ENCODE measurements around the gene HLF. TPM values are rescaled to one million over a fixed set of nuclear protein-coding genes. Genes with fewer than 3 reads are reported as not detected.

Gene HLF
- total RNA-seq, 2 experiments from 2014 or later: 0.19 to 0.32 TPM

GRCh38 chr17:55238179-55238930 lies 26.4 kb upstream of the HLF start:
- H3K27ac Mint-ChIP-seq: no peak overlapping the region
- H3K27me3 Mint-ChIP-seq: peaks cover 41% of the 10 kb centered on the region
- peak; percentile 84 for DNase-seq
- peak overlapping the region; percentile 79 for H3K4me3 Mint-ChIP-seq
- H3K9me3 Mint-ChIP-seq: peaks cover 5% of the 10 kb centered on the region
- peaks cover 14% of the 10 kb centered on the region for H3K4me1 Mint-ChIP-seq
- no peaks in the 10 kb centered on the region for H3K36me3 Mint-ChIP-seq

- Mint-ChIP-seq H3K27me3 (peaks cover 41% of the 10 kb centered on the region), H3K4me1 (peaks cover 14% of the 10 kb centered on the region), H3K4me3 (peak overlapping the region; percentile 79), H3K36me3 (no peaks in the 10 kb centered on the region), H3K27ac (no peak overlapping the region), H3K9me3 (peaks cover 5% of the 10 kb centered on the region)
- no peak for DNase-seq
These were observed 25.8 kb upstream of the HLF start for GRCh38 chr17:55238931-55239297.

GRCh38 chr17:55241097-55241496 lies 23.7 kb upstream of the HLF start:
- Mint-ChIP-seq H3K4me1 (peaks cover 14% of the 10 kb centered on the region), H3K9me3 (peaks cover 5% of the 10 kb centered on the region), H3K4me3 (no peak overlapping the region), H3K27me3 (peaks cover 52% of the 10 kb centered on the region), H3K36me3 (no peaks in the 10 kb centered on the region), H3K27ac (no peak overlapping the region)
- no peak for DNase-seq

DNA sequence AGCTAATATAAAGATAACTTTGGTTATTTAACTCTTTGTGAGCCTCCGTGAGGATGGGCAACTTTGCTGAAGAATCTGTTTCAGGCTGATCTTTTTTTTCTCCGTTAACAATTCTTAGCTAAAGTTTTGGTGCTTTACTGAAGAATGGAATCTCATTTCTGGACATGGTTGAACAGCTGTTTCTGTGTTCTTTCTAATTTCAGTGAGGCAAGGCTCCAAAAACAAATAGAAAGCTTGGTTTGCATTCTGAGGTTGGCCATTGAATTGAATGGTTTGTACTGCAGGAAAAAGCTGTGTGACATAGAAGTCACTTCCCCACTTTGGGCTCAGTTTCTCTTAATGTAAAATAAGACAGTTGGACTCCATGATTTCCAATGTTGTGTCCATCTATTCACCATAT lies 22.3 kb upstream of the HLF start:
- H3K36me3 Mint-ChIP-seq: no peaks in the 10 kb centered on the region
- peaks cover 5% of the 10 kb centered on the region for H3K9me3 Mint-ChIP-seq
- peaks cover 58% of the 10 kb centered on the region for H3K27me3 Mint-ChIP-seq

DNA sequence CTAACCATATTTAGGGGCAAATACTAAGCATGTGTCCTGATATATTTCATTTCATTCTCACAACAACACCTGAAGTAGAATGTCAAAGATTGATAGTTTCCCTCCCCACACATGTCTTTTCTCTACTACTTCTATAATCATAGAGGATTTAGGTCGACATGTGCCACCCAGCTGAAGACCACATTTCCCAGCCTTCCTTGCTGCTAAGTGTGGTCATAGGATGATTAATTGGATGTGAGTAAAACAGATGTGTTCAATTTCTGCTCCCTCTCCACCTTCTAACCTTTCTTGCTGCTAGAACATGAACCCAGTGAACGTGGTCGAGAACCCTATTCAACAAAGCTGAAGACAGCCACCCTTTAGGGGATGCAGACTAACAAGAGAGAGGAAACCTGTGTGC lies 18.8 kb upstream of the HLF start:
- Mint-ChIP-seq H3K36me3 (no peaks in the 10 kb centered on the region), H3K4me1 (no peaks in the 10 kb centered on the region), H3K27ac (no peak overlapping the region), H3K4me3 (no peak overlapping the region), H3K27me3 (peaks cover 56% of the 10 kb centered on the region), H3K9me3 (peaks cover 3% of the 10 kb centered on the region)
- no peak for DNase-seq

More for the DNA sequence above, 22.3 kb upstream of the HLF start:
- H3K27ac Mint-ChIP-seq: no peak overlapping the region
- peaks cover 9% of the 10 kb centered on the region for H3K4me1 Mint-ChIP-seq
- no peak overlapping the region for H3K4me3 Mint-ChIP-seq
- no peak for DNase-seq

DNA sequence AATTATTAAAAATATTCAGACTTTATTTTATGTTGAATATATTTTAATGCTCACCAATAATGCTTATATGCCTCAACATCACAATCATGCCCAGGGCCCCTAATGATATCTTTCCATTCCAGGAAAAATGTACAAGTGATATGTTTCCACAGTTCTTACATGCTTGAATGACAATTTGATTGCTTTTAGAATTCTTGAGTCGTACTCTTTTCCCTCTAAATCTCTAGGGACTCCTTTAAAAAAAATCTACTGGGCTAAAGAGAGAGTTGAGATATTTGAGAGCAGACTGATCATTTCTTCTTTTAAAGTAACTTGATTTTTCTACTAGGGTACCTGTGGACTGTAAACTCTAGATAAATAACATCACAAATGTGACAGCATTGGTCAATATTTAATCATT lies 18.2 kb upstream of the HLF start:
- Mint-ChIP-seq H3K27ac (no peak overlapping the region), H3K36me3 (no peaks in the 10 kb centered on the region), H3K27me3 (peaks cover 51% of the 10 kb centered on the region), H3K4me3 (no peak overlapping the region), H3K9me3 (peaks cover 3% of the 10 kb centered on the region), H3K4me1 (no peaks in the 10 kb centered on the region)
- DNase-seq: no peak

GRCh38 chr17:55248077-55248476 lies 16.7 kb upstream of the HLF start:
- Mint-ChIP-seq H3K9me3 (no peaks in the 10 kb centered on the region), H3K4me1 (no peaks in the 10 kb centered on the region), H3K27me3 (peaks cover 49% of the 10 kb centered on the region), H3K4me3 (no peak overlapping the region), H3K36me3 (no peaks in the 10 kb centered on the region), H3K27ac (no peak overlapping the region)
- DNase-seq: no peak

DNA sequence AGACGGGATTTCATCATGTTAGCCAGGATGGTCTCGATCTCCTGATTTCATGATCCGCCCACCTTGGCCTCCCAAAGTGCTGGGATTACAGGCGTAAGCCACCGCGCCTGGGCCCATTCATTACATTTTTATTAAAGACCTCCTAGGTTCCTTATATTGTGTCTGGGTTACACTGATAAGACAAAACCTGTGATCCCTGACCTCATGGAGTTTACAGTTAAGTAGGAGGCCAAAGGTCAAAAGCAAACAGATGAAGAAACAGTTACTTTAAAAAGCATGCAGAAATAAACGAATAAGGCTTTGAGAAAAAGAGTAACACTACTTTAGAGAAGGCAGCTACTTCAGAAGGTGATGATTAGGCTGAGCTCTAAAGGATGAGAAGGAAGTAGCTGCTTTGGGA lies 14.9 kb upstream of the HLF start:
- Mint-ChIP-seq H3K36me3 (no peaks in the 10 kb centered on the region), H3K27me3 (peaks cover 40% of the 10 kb centered on the region), H3K9me3 (no peaks in the 10 kb centered on the region), H3K27ac (no peak overlapping the region), H3K4me3 (no peak overlapping the region), H3K4me1 (no peaks in the 10 kb centered on the region)
- no peak for DNase-seq

DNA sequence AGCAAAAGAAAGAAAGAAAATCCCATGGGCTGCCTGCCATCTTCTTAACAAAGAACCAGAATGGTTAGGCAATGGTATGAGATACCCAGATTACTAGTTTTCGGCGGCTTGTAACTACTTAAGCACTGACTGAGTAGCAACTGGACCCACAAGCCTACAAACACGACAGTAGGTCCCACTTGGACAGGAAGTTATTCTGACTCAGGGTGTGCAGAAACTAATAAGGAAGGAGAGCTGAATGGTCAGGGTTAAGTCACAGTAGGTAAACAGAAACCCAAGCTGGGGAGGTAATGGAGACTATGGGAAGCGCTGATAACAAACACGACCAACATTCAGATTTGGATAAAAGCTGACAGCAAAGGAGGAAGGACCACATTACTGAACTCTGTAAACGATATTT lies 10.4 kb upstream of the HLF start:
- Mint-ChIP-seq H3K4me3 (no peak overlapping the region), H3K9me3 (no peaks in the 10 kb centered on the region), H3K4me1 (no peaks in the 10 kb centered on the region), H3K27me3 (peaks cover 34% of the 10 kb centered on the region), H3K36me3 (no peaks in the 10 kb centered on the region), H3K27ac (no peak overlapping the region)
- DNase-seq: no peak

DNA sequence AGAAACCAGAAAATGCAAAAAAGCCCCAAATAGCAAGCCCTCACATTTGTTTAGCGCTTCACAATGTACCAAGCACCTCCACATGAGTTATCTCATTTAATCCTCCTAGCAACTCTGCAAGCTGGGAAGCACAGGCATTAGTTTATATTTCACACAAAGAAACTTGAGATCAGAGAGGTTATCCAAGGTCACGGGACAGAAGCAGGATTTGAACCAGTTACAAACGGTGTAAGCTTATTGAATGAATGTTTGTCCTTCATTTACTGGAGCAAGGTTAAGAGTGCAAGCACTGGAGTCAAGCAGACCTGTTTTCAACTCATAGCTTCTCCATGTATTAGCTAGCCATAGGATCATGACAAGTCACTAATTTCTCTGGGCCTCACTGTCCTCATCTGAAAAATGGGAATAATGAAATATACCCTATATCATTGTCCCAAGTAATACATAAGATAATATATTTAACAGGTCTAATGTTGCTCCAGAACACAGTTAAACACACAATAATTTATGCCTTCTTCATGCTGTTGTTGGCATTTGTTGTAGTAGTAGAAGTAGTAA lies 6.1 kb upstream of the HLF start:
- H3K27me3 Mint-ChIP-seq: peaks cover 57% of the 10 kb centered on the region
- DNase-seq: no peak
- peaks cover 3% of the 10 kb centered on the region for H3K4me1 Mint-ChIP-seq
- no peak overlapping the region for H3K27ac Mint-ChIP-seq
- H3K36me3 Mint-ChIP-seq: no peaks in the 10 kb centered on the region
- H3K9me3 Mint-ChIP-seq: peaks cover 3% of the 10 kb centered on the region
- H3K4me3 Mint-ChIP-seq: no peak overlapping the region

GRCh38 chr17:55259684-55260111 lies 5.1 kb upstream of the HLF start:
- DNase-seq: no peak
- Mint-ChIP-seq H3K4me1 (peaks cover 12% of the 10 kb centered on the region), H3K27ac (no peak overlapping the region), H3K27me3 (peaks cover 67% of the 10 kb centered on the region), H3K4me3 (no peak overlapping the region), H3K9me3 (peaks cover 3% of the 10 kb centered on the region), H3K36me3 (no peaks in the 10 kb centered on the region)

DNA sequence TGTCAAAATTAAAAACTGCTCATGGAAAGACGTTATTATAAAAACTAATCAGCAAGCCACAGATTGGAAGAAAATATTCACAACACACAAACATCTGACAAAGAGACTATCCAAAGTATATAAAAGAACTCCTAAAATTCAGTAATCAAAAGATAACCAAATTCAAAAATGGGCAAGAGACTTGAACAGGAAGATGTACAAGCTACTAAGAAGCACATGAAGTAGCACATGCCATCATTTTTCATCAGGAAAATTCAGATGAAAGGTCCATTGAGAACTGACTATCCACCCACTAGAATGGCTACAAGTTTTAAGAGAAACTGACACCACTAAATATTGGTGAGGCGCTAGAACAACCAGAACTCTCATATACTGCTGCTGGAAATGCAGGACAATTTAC lies 3.4 kb upstream of the HLF start:
- no peak overlapping the region for H3K27ac Mint-ChIP-seq

DNA sequence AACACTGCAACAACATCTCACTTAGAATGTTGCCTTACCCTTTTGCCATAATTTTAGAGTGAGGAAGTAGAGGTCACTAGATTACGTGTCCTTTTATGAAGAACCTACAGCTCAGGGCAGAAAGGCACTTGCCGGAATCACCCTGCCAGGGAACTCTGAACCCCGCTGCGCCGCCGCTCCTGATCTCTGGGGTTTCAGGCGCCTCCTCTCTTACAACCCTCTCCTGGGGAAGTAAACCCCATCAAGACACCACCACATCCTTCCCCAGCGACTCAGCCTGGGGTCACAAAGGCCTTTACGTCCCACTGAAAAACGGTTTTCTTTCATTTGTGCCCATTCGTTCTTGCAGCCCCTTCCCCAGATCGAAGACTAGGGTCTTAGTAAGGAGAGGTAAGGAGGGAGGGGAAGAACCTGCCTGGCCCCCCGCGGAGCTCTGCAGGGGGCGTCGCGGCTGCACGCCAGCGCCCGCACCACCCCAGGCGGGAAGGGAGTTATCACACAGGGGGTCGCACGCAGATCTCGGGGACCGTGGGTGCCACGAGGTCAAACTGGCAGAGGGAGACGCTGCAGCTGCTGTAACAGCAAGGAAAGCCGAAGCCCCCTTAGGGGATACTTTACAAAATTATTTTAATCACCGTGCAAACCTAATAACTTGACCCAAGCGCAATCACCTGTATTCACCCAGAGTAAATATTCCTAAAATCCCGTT lies 1.0 kb upstream of the HLF start:
- Mint-ChIP-seq H3K27me3 (peaks cover 94% of the 10 kb centered on the region), H3K4me3 (peak overlapping the region; percentile 68), H3K36me3 (no peaks in the 10 kb centered on the region), H3K9me3 (peaks cover 3% of the 10 kb centered on the region), H3K4me1 (peaks cover 12% of the 10 kb centered on the region), H3K27ac (no peak overlapping the region)
- no peak for DNase-seq

More for the DNA sequence above, 3.4 kb upstream of the HLF start:
- DNase-seq: no peak
- peaks cover 3% of the 10 kb centered on the region for H3K9me3 Mint-ChIP-seq
- H3K4me3 Mint-ChIP-seq: no peak overlapping the region
- no peaks in the 10 kb centered on the region for H3K36me3 Mint-ChIP-seq
- peaks cover 12% of the 10 kb centered on the region for H3K4me1 Mint-ChIP-seq
- H3K27me3 Mint-ChIP-seq: peaks cover 82% of the 10 kb centered on the region

DNA sequence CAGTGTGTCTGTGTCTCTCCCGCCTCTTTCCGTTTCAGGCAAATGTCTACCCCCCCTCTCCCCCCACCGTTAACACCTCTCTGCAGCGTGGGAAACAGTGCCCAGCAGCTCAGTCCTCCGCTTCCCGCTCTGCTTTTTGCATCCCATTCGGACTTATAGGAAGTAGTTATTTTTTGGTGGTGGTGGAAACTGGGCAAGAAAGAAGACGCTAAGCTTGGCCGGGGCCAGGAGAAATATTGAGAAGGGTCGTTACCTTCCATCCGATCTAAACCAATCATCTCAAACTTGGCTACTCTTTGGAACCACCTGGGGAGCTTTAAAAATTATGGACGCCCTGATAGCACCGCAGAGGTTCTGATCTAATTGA lies 499 bp upstream of the HLF start:
- no peaks in the 10 kb centered on the region for H3K36me3 Mint-ChIP-seq
- H3K4me1 Mint-ChIP-seq: peaks cover 12% of the 10 kb centered on the region
- H3K4me3 Mint-ChIP-seq: peak overlapping the region; percentile 68
- peaks cover 3% of the 10 kb centered on the region for H3K9me3 Mint-ChIP-seq
- H3K27me3 Mint-ChIP-seq: peaks cover 93% of the 10 kb centered on the region
- no peak overlapping the region for H3K27ac Mint-ChIP-seq
- DNase-seq: no peak

DNA sequence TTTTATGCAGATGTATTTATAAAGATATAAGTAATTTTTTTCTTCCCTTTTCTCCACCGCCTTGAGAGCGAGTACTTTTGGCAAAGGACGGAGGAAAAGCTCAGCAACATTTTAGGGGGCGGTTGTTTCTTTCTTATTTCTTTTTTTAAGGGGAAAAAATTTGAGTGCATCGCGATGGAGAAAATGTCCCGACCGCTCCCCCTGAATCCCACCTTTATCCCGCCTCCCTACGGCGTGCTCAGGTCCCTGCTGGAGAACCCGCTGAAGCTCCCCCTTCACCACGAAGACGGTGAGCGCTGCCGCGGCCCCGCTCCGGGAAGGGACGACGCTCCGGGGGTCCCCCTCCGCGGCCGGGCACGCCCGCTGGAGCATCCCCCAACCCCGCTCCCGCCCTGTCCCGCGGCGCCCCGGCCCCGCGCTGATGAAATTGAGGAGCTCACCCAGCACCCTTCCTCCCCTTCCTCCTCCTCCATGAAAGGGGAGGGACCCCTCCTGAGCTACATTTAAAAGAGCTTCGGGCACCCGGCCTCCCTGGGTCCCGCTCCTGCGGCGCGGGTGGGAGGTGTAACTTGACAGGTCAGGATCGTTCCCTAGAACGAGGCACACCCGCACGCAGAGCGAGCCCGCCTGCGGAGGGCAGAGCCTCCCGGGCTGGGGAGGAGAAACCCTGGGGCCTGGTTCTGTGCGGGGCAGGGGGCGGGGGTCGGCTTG lies 706 bp downstream of the HLF start:
- Mint-ChIP-seq H3K36me3 (no peaks in the 10 kb centered on the region), H3K9me3 (peaks cover 3% of the 10 kb centered on the region), H3K27ac (no peak overlapping the region), H3K27me3 (peaks cover 94% of the 10 kb centered on the region), H3K4me3 (peak overlapping the region; percentile 53), H3K4me1 (peaks cover 12% of the 10 kb centered on the region)
- DNase-seq: peak; percentile 3
